GM12873 (cell line): ENCODE measurements around the gene SLMAP.

ENCODE experiments used
- TF ChIP-seq, protein P1 (sequence below): IDR thresholded peaks from 2 replicates; pipeline ENCODE4 v1.5.1; 2012; ENCODE audit warnings: low read depth, mild to moderate bottlenecking, moderate library complexity, low read length, control low read depth; ENCODE audit not compliant: insufficient read depth; ENCODE audit errors: missing control alignments

Gene SLMAP

GRCh38 chr3:57820479-57820878 lies 64.4 kb downstream of the SLMAP start:
- TF ChIP-seq, protein P1, sequence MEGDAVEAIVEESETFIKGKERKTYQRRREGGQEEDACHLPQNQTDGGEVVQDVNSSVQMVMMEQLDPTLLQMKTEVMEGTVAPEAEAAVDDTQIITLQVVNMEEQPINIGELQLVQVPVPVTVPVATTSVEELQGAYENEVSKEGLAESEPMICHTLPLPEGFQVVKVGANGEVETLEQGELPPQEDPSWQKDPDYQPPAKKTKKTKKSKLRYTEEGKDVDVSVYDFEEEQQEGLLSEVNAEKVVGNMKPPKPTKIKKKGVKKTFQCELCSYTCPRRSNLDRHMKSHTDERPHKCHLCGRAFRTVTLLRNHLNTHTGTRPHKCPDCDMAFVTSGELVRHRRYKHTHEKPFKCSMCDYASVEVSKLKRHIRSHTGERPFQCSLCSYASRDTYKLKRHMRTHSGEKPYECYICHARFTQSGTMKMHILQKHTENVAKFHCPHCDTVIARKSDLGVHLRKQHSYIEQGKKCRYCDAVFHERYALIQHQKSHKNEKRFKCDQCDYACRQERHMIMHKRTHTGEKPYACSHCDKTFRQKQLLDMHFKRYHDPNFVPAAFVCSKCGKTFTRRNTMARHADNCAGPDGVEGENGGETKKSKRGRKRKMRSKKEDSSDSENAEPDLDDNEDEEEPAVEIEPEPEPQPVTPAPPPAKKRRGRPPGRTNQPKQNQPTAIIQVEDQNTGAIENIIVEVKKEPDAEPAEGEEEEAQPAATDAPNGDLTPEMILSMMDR = no peak

DNA sequence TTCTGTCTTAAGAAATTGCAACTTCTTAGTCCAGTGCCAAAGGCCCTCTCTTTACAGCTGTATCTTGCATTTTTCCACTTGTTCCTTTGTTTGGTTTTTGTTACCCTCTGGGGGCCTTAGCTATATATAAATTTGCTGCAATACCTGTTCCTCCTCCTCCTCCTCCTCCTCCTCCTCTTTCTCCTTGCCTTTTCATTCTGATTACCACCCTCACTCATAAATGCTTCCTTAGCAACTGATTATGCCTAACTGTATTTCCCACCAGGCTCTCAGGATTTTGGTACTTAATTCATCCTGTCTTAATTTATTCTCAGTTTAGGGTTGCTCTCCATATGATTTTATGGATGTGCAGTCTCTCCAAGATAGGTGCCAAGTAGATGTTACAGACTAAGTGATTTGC lies 65.7 kb downstream of the SLMAP start:
- TF ChIP-seq, protein P1 = no peak

- TF ChIP-seq, protein P1 = no peak
Measured at GRCh38 chr3:57822686-57823085, 66.6 kb downstream of the SLMAP start.

DNA sequence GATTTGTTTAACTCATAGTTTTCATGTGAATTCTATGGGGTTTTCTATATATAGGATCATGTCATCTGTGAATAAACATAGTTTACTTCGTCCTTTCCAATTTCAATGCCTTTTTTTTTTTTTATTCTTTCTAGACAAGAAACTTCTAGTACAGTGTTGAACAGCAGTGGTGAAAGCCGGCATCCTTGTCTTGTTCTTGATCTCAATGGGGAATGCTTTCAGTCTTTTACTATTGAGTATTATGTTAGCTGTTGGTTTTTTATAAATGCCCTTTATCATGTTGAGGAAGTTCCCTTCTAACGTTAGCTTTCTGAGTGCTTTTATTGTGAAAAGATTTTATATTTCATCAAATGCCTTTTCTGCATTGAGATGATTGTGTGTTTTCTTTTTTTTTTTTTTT lies 69.0 kb downstream of the SLMAP start:
- TF ChIP-seq, protein P1 = no peak

DNA sequence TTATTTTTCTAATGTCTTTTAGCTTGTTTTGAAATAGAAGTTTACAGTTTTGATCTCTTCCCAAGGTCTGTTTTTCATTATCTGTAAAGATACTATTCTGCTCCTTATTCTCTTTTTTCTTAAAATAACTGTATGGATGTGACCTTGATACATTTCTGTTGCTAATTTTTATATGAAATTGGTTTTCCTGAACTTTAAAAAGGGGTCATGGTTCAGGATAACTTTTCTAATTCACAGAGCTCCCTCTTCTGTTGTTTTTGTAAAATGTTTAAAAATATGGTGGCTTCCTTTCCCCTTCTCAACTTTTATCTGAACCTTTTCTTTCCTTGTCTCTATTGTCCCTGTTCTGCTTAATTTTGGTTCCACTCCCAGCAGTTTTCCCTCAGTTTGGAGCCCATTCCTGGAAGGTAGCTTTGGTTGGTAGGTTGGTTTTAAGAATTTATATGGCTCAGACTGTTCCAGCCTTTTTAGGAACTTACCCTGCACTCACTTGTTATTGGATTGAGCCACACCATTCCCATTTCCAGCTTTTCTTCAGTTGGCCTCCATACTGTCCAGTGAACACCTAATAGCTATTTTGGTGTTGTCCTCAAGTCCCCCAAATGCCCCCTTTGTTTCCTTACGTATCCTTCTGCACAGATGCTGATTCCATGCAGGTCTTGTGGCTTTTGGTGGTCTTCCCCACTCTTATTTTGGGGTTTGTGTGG lies 70.3 kb downstream of the SLMAP start:
- TF ChIP-seq, protein P1 = no peak

GRCh38 chr3:57826952-57827723 lies 71.0 kb downstream of the SLMAP start:
- TF ChIP-seq, protein P1 = no peak

- TF ChIP-seq, protein P1 = no peak
Measured at GRCh38 chr3:57827757-57828156, 71.6 kb downstream of the SLMAP start.
